Stimulated activated CD4-positive, alpha-beta T cell treated with anti-CD3 and anti-CD28 coated beads, TNF-alpha, amount 100 ng/mL, for 48 hours (primary cell): ENCODE measurements around the gene TGFBI.

ENCODE experiments used
- DNase-seq, 3 donors: peaks; one replicate each; pipeline ENCODE4 v3.0.0-alpha.2; 2020; ENCODE audit warnings: low read depth in 3 of 3

Gene TGFBI

DNA sequence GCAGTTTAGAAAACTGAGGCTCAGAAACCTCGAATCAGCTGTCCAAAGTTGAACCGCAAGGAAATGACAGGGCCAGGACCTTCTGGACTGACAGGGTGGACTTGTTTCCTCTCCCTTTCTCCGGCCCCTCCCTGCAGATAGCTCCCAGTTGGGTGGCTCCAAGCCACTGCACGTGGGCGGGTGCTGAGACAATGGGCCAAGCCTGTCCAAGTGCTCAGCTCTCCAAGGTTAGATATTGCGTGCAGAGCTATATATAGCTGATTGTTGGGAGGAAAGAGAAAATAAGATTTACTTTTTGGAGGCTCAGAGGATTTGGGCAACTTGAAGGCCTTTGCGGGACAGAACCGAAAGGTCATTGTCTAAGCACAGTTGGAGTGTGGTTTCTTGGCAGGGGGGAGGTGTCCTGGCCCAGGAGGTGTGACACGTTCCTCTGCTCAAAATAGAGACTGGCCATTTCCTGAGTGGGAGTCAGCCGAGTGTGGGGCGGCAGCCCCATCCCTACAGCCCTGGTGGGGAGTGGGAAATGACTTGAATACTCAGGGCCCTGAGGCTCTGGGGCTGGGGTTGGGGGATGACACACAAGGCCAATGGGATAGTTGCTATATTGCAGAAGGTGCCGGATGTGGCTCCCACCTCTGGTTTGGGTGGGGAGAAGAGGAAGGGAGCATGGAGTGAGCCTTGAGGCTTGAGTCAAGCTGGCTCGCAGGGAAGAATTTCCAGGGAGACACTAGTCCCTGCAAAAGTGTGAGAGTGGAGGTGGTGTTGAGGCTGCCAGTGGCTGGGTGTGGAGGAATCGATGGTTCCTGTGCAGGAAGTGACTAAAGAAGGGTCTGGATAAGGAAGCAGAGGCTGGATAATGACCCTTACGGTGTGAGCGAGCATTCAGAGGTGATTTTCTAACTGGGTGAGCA is 59.4 kb downstream of the TGFBI start:
- no peak for DNase-seq

DNA sequence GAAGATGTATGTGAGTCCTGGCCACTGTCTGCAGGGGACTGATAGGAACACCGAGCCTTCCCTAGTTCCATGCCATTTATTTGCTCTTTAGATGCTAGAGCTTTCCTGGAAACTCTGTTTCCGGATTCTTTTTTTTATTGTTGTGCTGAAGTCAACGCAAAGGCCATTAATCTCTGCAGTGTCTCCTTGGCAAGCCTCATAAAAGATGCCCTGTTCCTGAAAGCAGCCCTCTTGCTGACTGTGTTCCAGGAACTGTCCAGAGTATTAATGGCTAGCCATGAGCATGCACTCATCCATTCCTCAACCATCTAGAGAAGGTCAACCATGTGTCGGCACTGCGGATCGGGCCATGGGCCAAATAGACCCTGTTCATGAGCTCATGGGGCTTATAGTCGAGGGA is 61.0 kb downstream of the TGFBI start:
- no peak for DNase-seq

DNA sequence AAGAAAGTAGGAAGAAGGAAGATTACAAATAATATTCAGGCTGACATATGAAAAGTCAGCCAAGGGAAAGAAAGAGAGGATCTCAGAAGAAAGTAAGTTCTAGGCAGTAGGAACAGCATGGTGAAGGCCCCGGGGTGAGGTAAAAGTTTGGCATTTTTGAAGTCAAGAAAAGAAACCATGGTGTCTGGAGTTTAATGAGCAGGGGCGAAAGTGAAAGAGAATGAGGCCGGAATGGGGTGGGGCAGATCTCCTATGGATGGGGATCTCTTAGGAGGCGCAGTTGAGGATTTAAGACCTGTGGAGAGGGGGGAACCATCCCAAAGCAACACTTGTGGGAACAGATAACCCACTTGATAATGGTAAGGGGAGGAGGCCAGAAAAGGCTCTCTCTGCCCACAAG is 61.5 kb downstream of the TGFBI start:
- no peak for DNase-seq

DNA sequence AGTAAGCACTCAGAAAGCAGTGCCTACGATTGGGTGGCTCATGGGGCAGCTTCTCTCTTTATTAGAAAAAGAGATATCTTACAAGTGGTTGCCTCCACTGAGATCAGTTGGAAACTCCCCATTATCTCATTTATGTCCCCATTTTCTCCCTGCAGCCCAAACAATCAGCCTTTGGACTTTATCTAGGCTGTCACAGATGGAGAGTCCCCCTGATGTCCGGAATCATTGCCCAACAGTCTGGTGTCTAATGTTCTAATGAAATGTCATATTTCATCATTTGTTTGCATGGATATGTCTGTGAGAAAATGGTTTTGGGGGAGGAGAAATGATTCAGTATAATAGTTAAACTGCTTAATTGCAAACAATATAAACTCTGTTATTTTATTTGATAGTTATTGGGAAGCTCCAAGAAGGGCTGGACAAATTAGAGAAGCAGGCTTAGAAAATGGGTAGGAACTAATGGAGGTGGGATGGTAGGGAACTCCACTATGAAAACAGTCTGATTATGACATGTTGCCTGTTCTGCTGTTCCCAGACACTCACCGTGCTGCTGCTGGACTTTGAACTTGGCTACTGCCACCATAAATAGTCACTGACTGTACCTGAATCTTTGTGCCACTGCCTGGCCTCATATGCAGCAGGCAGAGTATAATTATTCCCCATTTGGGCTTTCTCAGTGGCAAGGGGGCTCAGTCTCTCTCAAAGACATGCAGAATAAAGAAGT is 65.6 kb downstream of the TGFBI start:
- no peak for DNase-seq

DNA sequence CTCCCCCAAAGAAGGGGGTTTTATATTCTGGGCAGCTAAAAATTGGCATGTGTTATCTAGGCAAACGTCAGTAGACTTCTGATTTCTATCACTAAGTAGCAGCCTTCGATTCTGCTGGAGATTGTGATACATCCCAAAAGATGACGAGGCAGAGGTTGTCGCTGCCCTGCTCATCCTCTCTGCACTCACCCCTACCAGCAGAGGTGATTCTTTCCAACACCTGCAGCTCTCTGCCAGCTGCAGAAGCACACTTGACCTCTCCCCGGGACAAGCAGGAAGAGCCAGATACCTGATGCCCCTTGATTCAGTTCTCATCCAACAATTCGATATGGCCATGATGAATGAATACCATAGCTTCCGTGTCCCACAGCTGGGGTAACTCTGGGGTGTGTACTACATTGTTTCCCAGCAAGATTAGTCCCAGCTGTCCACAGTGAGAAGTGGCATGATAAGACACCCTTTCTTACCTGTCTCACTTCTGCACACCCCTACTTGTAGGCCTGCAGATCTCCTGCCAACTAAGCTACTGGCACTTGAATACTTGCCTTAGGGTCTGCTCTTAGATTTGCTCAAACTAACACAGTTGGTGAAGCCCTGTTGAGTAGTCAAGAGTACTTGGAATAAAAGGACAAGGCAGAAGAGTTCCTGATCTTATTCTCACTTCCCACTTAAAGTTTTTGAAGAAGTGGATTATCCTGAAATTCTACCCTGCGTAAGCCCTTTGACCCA is 66.3 kb downstream of the TGFBI start:
- no peak for DNase-seq

DNA sequence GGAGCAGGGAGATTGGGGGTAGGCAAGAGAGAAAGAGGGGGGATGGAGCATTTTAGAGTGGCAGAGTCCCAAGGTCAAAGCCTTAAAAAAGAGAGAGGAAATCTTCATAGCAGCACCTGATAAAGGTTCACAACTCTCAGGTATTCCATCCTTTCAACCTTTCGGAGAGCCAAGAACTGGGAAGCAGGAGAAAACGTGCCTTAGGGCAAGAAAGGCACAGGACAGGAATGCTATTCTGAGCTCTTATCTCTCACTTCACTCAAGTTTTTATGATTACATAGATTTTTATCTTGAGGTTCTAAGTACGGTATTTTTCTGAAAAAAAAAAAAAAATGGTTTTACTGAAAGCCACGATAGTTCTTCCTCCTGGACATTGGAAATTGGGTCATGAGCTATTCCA is 69.4 kb downstream of the TGFBI start:
- no peak for DNase-seq

DNA sequence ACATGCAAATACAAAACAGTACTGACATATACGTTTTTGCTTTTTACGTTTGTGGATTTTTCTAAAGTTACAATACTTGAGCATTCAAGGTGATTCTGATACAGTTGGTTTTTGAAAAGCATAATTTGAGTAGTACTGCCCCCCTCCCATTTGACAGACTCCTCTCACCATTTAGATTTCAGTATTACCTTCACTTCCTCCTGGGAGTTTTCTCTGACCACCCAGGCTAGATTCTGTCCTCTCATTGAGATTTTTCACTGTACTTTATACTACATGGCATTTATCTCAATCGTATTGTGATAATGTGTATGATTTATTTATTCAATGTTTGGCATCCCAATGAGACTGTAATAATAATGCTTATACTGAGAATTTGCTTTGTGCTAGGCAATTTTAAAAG is 71.1 kb downstream of the TGFBI start:
- no peak for DNase-seq

DNA sequence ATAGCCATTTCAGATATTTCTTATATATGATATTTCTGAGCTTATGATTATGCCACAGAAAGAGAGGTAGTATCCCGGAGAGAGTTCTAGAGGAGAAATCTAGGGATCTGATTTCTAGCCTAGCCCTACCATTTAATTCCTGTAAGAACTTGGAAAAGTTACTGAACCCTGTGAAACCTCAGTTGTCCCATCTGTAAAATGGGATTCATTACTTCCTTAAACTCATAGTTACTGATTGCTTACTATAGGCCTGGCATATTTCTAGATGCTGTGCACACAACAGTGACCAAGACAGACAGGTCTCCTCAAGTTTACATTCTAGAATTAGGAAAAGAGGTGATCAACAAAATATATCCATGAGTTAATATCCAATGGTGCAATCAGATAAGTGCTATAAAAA is 73.1 kb downstream of the TGFBI start:
- DNase-seq: no peak

DNA sequence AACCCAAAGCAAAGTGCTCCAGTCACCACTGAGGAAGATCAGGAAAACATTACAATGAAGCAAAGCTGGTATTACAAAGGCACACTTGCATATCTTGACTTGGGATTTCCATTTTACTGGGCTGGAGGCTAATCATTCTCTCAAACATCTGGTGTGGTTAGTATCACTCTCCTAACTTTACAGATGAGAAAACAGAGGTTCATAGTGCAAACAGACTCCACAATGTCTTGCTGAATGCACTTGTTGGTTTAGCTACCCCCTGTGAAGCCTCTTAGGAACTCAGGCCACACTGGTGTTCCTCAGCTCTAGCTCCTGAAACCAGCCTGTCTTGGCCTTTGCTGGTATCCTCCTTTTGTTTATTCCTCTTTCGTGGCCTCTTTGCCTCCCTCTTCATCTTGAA is 74.3 kb downstream of the TGFBI start:
- DNase-seq: no peak

DNA sequence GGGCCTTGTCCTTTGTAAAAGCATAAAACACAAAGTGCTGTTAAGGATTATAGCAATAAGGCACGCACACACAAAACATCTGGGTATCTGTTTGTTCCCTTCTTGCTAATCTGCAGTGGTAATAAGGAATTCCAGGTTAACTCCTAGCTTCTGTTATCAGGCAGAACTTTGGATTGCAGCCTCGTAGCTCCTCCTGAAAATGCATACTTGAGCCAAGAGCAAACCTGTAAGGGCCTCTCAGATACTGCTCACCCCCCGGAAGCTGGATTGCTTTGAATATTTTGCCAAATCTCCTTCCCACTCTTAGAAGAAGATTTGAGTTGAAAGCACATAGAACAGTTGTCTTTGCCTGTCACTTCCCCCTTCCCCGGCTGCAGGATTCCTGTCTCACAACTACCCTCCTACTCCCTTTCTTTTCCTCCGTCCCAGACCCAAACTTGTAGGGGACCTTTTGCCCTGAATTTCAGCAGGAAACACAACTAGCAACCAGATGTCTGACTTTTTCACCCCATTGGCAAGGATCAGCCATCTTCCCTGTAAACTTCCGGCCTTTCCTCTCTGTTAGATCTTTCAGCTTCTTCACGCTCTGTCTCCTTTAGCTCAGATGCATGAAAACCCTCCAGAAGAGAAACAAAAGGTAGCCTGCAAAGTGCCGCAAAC is 75.6 kb downstream of the TGFBI start:
- no peak for DNase-seq

DNA sequence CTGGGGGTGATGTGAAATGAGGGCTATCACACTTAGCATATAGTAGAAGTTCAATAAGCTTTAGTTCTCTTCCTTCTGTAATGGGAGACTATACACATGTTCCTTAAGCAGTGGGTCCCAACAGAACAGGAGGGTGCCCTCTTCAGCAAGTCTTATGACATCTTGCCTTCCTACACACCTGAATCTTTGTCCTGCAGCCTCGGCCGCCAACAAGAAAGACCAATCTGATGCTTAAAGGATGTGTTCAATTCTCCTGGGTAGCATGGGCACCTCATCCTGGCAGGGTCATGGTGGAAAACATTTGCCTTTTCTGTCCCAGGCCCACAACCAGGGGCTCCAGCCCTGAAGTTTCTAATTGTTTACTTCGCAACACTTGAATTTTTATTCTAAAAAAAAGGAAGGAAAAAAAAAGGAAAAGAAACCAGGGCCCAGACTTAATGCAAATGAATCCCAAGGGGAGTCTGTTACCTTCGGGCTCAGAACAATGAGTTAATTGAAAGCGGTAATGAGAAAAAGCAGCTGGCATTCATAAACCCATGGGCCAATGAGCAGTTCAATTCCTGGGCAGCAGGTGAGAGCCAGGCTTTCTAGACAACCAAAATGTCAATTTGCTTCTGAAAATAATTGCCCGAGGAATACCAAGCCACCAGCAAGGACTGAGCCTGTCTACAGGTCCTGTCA is 77.7 kb downstream of the TGFBI start:
- no peak for DNase-seq

DNA sequence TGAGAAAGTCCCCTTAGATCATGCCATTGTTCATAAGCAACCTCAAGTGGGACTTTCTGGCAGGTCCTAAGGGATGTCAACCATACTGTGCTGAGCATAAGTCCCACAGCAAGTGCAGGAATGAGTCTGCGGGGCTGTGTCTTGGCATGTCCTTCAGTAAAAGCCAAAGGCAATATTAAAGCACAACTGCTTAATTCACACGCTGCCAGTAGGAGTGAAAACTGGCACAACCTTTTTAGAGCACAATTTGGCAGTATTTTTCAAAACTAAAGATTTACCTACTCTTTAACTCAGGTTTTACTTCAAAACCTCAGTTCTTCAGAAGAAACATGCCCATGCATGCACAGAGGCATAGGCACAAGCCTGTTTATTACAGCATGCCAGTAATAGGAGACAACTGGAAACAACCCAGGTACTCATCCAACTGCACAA is 79.4 kb downstream of the TGFBI start:
- DNase-seq: no peak

DNA sequence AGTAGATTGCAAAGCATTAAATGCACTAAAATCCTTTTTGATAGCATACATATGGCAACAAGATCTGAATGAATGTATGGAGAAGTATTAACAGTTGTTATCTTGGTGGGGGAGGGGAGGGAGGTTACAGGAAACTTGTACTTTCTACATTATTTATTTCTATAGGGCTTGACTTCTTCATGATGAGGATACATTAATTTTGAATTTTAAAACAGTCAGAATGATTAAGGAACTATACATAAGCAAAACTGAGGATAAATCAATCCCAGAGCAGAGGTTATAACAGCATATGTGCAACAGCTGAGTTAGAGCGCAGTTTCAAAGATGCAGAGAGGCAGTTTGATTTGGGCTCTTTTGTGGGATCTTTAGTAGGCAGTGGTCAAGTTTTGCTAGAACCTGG is 80.0 kb downstream of the TGFBI start:
- DNase-seq: no peak

DNA sequence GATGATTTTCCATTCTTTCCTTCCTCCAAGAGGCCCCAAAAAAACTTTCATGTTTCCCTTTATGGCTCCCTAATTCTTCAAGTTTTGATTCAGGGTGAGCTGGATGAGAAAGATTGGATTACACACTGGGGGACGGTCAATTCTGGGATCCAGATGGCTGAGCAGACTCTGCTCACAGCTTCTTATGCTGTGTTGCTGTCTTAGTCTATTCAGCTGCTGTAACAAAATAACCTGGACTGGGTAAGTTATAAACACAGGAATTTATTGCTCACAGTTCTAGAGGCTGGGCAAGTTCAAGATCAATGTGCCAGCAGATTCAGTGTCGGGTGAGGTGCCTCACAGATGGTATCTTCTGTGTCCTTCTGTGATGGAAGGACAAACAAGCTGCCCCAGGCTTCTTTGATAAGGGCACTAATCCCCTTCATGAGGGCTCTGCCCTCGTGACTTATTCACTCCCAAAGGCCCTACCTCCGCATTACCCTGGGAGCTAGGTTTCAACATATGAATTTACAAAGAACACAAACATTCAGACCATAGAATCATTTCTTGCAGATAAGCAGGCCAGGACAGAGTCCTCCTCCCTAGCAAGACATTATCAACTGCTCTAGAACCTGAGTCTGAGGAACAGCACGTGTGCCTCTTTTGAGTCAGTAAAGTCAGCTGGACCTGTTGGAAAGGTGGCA is 80.8 kb downstream of the TGFBI start:
- no peak for DNase-seq
